Loucy (cell line): Measurements from ENCODE around the gene ADCY7.

Experiments
- EZH2phosphoT487 ChIP-seq: fragments of 200-600 bp; IDR thresholded peaks from 2 replicates; pipeline ENCODE4 v1.6.1; 2018; ENCODE audit warnings: antibody characterized with exemption, mild to moderate bottlenecking, moderate library complexity, borderline replicate concordance
- TF ChIP-seq, protein P1 (sequence below): fragments of 200-600 bp; sonication (generic); conservative IDR thresholded peaks from 2 replicates; pipeline ENCODE4 v1.5.1; 2014; ENCODE audit warnings: mild to moderate bottlenecking, antibody characterized with exemption, low read length

DNA sequence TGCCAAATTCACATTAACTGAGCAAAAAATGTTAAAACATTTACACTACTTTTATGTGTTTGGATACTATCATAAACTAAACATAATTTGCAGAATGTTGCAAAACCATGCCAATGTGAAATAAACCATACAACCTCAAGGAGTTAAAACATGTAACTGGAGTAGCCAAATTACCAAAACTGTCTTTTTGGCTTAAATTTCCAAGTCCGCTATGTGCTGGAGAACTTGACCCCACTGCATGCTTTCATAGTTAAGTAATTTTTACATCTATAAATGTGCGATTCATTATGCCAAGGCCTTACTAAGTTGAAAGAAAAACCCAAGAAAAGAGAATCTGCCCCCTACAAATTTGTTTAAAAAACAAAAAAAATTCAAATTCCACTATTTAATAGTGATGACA is 74.2 kb downstream of the ADCY7 start:
- TF ChIP-seq, protein P1, sequence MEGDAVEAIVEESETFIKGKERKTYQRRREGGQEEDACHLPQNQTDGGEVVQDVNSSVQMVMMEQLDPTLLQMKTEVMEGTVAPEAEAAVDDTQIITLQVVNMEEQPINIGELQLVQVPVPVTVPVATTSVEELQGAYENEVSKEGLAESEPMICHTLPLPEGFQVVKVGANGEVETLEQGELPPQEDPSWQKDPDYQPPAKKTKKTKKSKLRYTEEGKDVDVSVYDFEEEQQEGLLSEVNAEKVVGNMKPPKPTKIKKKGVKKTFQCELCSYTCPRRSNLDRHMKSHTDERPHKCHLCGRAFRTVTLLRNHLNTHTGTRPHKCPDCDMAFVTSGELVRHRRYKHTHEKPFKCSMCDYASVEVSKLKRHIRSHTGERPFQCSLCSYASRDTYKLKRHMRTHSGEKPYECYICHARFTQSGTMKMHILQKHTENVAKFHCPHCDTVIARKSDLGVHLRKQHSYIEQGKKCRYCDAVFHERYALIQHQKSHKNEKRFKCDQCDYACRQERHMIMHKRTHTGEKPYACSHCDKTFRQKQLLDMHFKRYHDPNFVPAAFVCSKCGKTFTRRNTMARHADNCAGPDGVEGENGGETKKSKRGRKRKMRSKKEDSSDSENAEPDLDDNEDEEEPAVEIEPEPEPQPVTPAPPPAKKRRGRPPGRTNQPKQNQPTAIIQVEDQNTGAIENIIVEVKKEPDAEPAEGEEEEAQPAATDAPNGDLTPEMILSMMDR: no peak
- TF ChIP-seq EZH2phosphoT487: no peak
